ENCODE results near the gene DUSP9. TPM values are rescaled to one million over a fixed set of nuclear protein-coding genes. Genes with fewer than 3 reads are reported as not detected.

Gene DUSP9
- total RNA-seq, 1 experiment from 2014 or later: 2.4 TPM

DNA sequence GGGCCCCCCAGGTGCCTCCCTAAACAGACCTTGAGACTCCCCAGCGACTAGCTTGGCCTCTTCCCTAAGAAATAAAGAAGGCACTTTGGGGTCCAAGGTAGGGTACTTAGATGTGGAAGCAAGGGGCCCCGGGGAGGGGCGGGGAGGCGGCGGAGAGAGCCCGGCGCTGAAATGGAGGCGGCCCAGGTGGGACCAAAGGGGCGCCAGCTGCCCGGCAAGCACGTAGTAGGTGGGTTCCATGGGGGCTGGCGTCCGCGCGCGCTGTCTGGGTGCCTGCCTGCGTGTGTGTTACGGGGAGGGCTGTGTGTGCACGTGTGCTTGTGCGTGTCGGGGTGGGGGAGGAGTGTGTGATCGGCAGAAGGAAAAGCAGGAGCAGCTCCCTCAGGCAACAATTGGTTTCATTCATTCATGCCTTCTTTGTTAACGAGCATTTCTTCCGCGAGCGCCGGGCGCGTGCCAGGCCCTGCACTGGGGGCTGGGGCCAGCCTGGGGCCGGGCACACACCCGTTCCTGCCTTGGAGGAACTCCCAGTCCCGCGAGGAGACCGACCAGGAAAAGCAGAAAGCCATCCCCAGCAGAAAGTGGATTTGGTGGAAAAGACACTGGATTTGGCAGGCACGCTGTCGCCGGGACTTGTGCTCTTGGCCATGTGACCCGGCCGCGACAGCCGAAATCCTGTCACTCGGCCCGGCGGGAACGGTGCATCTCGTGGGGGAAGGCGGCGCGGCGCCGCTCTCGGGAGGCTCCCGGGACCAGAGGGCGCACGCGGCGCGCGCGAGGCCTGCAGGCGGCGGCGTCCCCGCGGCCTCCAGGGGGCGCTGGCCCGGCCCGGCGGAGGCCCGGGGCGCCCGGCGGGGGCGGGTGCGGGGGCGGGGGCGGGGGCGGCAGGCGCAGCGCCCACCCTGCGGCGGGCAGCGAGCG is 3.3 kb upstream of the DUSP9 start:
- Mint-ChIP-seq H3K4me1 (peaks cover 8 to 12% of the 10 kb centered on the region in 2 experiments), H3K27me3 (ENCODE audit: low read depth) (peaks cover 82% of the 10 kb centered on the region), H3K4me3 (peak overlapping the region; percentile 36 to 79), H3K27ac (no peak overlapping the region), H3K36me3 (ENCODE audit: insufficient read depth in 1 of 3, low read depth in 3 of 3) (peaks cover 0 to 7% (median 2%) of the 10 kb centered on the region in 3 experiments; a peak in 3 of 7 replicates), H3K9me3 (peaks cover 42 to 64% of the 10 kb centered on the region in 2 experiments)
- DNase-seq: peak; percentile 28
- Histone ChIP-seq H3K9ac (ENCODE audit: extremely low read depth, insufficient read length, low read length) (no peak overlapping the region), H2BK15ac (ENCODE audit: low read depth, low read length) (no peak overlapping the region; the same call in 1 of the 2 replicates), H3K27me3 (ENCODE audit: insufficient read depth, low read length) (peaks cover 55% of the 10 kb centered on the region), H3T11ph (ENCODE audit: low read length) (no peak overlapping the region), H3K79me1 (ENCODE audit: insufficient read depth, low read depth, low read length, poor library complexity, severe bottlenecking) (no peaks in the 10 kb centered on the region), H3K56ac (ENCODE audit: insufficient read length, low read depth, low read length) (no peak overlapping the region), H2BK12ac (ENCODE audit: insufficient read length, low read depth, low read length) (no peak overlapping the region), H4K5ac (ENCODE audit: insufficient read length, low read depth, low read length) (no peak overlapping the region), H2AK5ac (ENCODE audit: insufficient read length, low read length) (no peak overlapping the region), H3K27ac (ENCODE audit: insufficient read length, low read depth, low read length) (no peak overlapping the region), H2BK5ac (ENCODE audit: insufficient read length, low read length) (no peak overlapping the region), H3K18ac (ENCODE audit: insufficient read length, low read depth, low read length) (no peak overlapping the region), H3K14ac (ENCODE audit: insufficient read depth, low read length) (no peak overlapping the region), H2AFZ (ENCODE audit: low read length) (no peak overlapping the region), H4K20me1 (ENCODE audit: control insufficient read depth, insufficient read depth, insufficient read length) (no peaks in the 10 kb centered on the region), H2BK20ac (ENCODE audit: low read depth, low read length, poor library complexity, severe bottlenecking) (no peak overlapping the region), H3K4ac (ENCODE audit: low read depth, low read length) (no peak overlapping the region), H3K23ac (ENCODE audit: insufficient read length, low read depth, low read length) (no peak overlapping the region), H4K8ac (replicated peaks; ENCODE audit: insufficient read length, low read depth, low read length) (no peak overlapping the region), H3K9me3 (ENCODE audit: control insufficient read depth, low read depth, low read length) (peaks cover 40% of the 10 kb centered on the region), H3K79me2 (ENCODE audit: insufficient read depth, low read length) (no peaks in the 10 kb centered on the region), H3K4me1 (ENCODE audit: insufficient read depth, low read length) (no peaks in the 10 kb centered on the region; the same call in 1 of the 2 replicates), H4K91ac (ENCODE audit: insufficient read length, low read depth, low read length) (no peak overlapping the region), H3K4me2 (ENCODE audit: insufficient read depth, insufficient read length, low read length) (peak overlapping the region; percentile 53), H2BK120ac (ENCODE audit: low read depth, low read length, poor library complexity, severe bottlenecking) (no peak overlapping the region), H3K23me2 (ENCODE audit: insufficient read length, low read depth, low read length, poor library complexity, severe bottlenecking) (peaks cover 11% of the 10 kb centered on the region)
- TF ChIP-seq, protein P1, sequence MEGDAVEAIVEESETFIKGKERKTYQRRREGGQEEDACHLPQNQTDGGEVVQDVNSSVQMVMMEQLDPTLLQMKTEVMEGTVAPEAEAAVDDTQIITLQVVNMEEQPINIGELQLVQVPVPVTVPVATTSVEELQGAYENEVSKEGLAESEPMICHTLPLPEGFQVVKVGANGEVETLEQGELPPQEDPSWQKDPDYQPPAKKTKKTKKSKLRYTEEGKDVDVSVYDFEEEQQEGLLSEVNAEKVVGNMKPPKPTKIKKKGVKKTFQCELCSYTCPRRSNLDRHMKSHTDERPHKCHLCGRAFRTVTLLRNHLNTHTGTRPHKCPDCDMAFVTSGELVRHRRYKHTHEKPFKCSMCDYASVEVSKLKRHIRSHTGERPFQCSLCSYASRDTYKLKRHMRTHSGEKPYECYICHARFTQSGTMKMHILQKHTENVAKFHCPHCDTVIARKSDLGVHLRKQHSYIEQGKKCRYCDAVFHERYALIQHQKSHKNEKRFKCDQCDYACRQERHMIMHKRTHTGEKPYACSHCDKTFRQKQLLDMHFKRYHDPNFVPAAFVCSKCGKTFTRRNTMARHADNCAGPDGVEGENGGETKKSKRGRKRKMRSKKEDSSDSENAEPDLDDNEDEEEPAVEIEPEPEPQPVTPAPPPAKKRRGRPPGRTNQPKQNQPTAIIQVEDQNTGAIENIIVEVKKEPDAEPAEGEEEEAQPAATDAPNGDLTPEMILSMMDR (conservative IDR thresholded peaks at IDR 0.05): no peak; the same call in 2 of the 3 replicates
- no CpG with 5 or more reads among the region's 84 CpGs for WGBS (ENCODE audit: extremely low coverage, insufficient read length, low lambda C conversion rate)
